ENCODE measurements around the gene TLK2. TPM values are rescaled to one million over a fixed set of nuclear protein-coding genes. Genes with fewer than 3 reads are reported as not detected.

TLK2 gene
- total and polyA plus RNA-seq, 2 donors (not counting 3 experiments of a cell fraction or from before 2014, with no cell fraction given) = 30.7 to 40.7 TPM

GRCh38 chr17:62619417-62620155 is 141.0 kb downstream of the TLK2 start:
- DNase-seq (ENCODE audit: low read depth, low spot score) (no peak), FAIRE-seq (no peak)
- H3K27me3 ChIP-seq (ENCODE audit: control insufficient read depth in 2 of 2, insufficient read depth in 2 of 2, low read length in 2 of 2) = no peaks in the 10 kb centered on the region
- H3K36me3 ChIP-seq (ENCODE audit: control insufficient read depth in 2 of 2, extremely low read depth in 1 of 2, insufficient read depth in 2 of 2, low read length in 2 of 2) = peaks cover 3 to 4% of the 10 kb centered on the region in 2 experiments
- no peaks in the 10 kb centered on the region for H3K4me1 ChIP-seq (ENCODE audit: control insufficient read depth, extremely low read depth, insufficient read depth, low read length)
- TF ChIP-seq JUN (IDR thresholded peaks at IDR 0.05; ENCODE audit: borderline replicate concordance, insufficient read depth, insufficient read length, low read depth) (no peak), MAX (IDR thresholded peaks at IDR 0.05; ENCODE audit: insufficient read depth, insufficient read length) (no peak), CTCF (IDR thresholded peaks at IDR 0.05; ENCODE audit: extremely low read depth in 1 of 2, insufficient read depth in 1 of 2, low read depth in 1 of 2, low read length in 2 of 2) (no peak), POLR2A (IDR thresholded peaks at IDR 0.05; ENCODE audit: low read depth, low read length) (no peak)
- ChIA-PET CTCF (interaction anchor here (1.2 to 2.5 kb wide), 4 partner anchors 9 to 67 kb away, joined by 3 to 14 read pairs (median 4); no protein-coding TSS in a partner anchor), POLR2A (no interaction called here)
- H3K9me3 ChIP-seq (replicated peaks; ENCODE audit: control insufficient read depth, insufficient read depth, low read length) = no peaks in the 10 kb centered on the region
- BruUV-seq (replicated peaks) = no TSS peak
- dilution Hi-C loops (cut with MboI; ENCODE audit: extremely low pct_ligation_motif_present, low sequenced_read_pairs) (no loop called here), intact Hi-C loops (cut with micrococcal nuclease) (loop anchor here (1.0 kb wide), 1 partner anchor 74 kb away; no protein-coding TSS in a partner anchor)
- H3K4me2 ChIP-seq (ENCODE audit: insufficient read depth, low read length) = no peak overlapping the region
- H2AFZ ChIP-seq (ENCODE audit: low read depth, low read length) = no peak overlapping the region
- H4K20me1 ChIP-seq (replicated peaks; ENCODE audit: control insufficient read depth, extremely low read depth, insufficient read depth, low read length) = no peaks in the 10 kb centered on the region
- no peaks in the 10 kb centered on the region for H3K9me1 ChIP-seq (replicated peaks; ENCODE audit: control insufficient read depth, extremely low read depth, insufficient read depth, low read length)
- H3K4me3 ChIP-seq (replicated peaks in 1 of 3; ENCODE audit: insufficient read depth in 1 of 3, low read depth in 1 of 3, low read length in 3 of 3) = no peak overlapping the region
- H3K27ac ChIP-seq (ENCODE audit: insufficient read depth, low read depth, low read length) = no peak overlapping the region
- H3K79me2 ChIP-seq (ENCODE audit: control insufficient read depth, insufficient read depth, low read length) = no peaks in the 10 kb centered on the region
- no peak overlapping the region for H3K9ac ChIP-seq (replicated peaks; ENCODE audit: extremely low read depth, insufficient read depth, low read length)

GRCh38 chr17:62621223-62621622 is 142.6 kb downstream of the TLK2 start:
- Histone ChIP-seq H4K20me1 (replicated peaks; ENCODE audit: control insufficient read depth, extremely low read depth, insufficient read depth, low read length) (no peaks in the 10 kb centered on the region), H3K9ac (replicated peaks; ENCODE audit: extremely low read depth, insufficient read depth, low read length) (no peak overlapping the region), H3K27ac (ENCODE audit: insufficient read depth, low read depth, low read length) (no peak overlapping the region), H3K4me3 (replicated peaks in 1 of 3; ENCODE audit: insufficient read depth in 1 of 3, low read depth in 1 of 3, low read length in 3 of 3) (no peak overlapping the region), H3K79me2 (ENCODE audit: control insufficient read depth, insufficient read depth, low read length) (no peaks in the 10 kb centered on the region), H3K4me1 (ENCODE audit: control insufficient read depth, extremely low read depth, insufficient read depth, low read length) (no peaks in the 10 kb centered on the region), H3K36me3 (ENCODE audit: control insufficient read depth in 2 of 2, extremely low read depth in 1 of 2, insufficient read depth in 2 of 2, low read length in 2 of 2) (peaks cover 0 to 2% of the 10 kb centered on the region in 2 experiments), H3K9me1 (replicated peaks; ENCODE audit: control insufficient read depth, extremely low read depth, insufficient read depth, low read length) (no peaks in the 10 kb centered on the region), H2AFZ (ENCODE audit: low read depth, low read length) (no peak overlapping the region), H3K27me3 (ENCODE audit: control insufficient read depth in 2 of 2, insufficient read depth in 2 of 2, low read length in 2 of 2) (no peaks in the 10 kb centered on the region), H3K9me3 (replicated peaks; ENCODE audit: control insufficient read depth, insufficient read depth, low read length) (no peaks in the 10 kb centered on the region), H3K4me2 (ENCODE audit: insufficient read depth, low read length) (no peak overlapping the region)
- intact Hi-C loops (cut with micrococcal nuclease) = no loop called here
- dilution Hi-C loops (cut with MboI; ENCODE audit: extremely low pct_ligation_motif_present, low sequenced_read_pairs) = no loop called here
- no TSS peak for BruUV-seq (replicated peaks)
- CTCF ChIA-PET = interaction anchor here (0.6 to 1.1 kb wide), 2 partner anchors 10 to 22 kb away, joined by 3 to 4 read pairs; no protein-coding TSS in a partner anchor
- POLR2A ChIA-PET = no interaction called here
- DNase-seq (ENCODE audit: low read depth, low spot score) (no peak), FAIRE-seq (no peak)
- no peak for TF ChIP-seq MYC (IDR thresholded peaks at IDR 0.05; ENCODE audit: low read depth, low read length)
- TF ChIP-seq FOS (IDR thresholded peaks at IDR 0.05; ENCODE audit: borderline replicate concordance, insufficient read depth, low read length) = no peak
- TF ChIP-seq GATA2 (IDR thresholded peaks at IDR 0.05; ENCODE audit: insufficient read depth, insufficient read length, low read depth, low read length) = no peak
- no peak for TF ChIP-seq EZH2 (IDR thresholded peaks at IDR 0.05; ENCODE audit: borderline replicate concordance, low read depth, low read length, severe bottlenecking)
- no peak for TF ChIP-seq POLR2AphosphoS5 (IDR thresholded peaks at IDR 0.05; ENCODE audit: insufficient read depth, low read depth, low read length)
- TF ChIP-seq CTCF (IDR thresholded peaks at IDR 0.05; ENCODE audit: extremely low read depth in 1 of 2, insufficient read depth in 1 of 2, low read depth in 1 of 2, low read length in 2 of 2) = no peak
- TF ChIP-seq POLR2A (IDR thresholded peaks at IDR 0.05; ENCODE audit: low read depth, low read length) = no peak
- no peak for TF ChIP-seq JUN (IDR thresholded peaks at IDR 0.05; ENCODE audit: borderline replicate concordance, insufficient read depth, insufficient read length, low read depth)
- no peak for TF ChIP-seq MAX (IDR thresholded peaks at IDR 0.05; ENCODE audit: insufficient read depth, insufficient read length)

Measured in endothelial cell of umbilical vein (primary cell).